Fibroblast of pulmonary artery (primary cell): ENCODE data around the gene WNT5B.

Experiments
- DNase-seq: peaks from one replicate; pipeline ENCODE4 v3.0.0-alpha.2; 2010; ENCODE audit warnings: low read depth
- H3K4me3 ChIP-seq: replicated peaks from 2 replicates; pipeline ENCODE4 v1.5.1; 2011; ENCODE audit warnings: low read depth, mild to moderate bottlenecking, control low read depth, low read length, moderate library complexity
- CTCF ChIP-seq: IDR thresholded peaks from 2 replicates; pipeline ENCODE4 v1.5.1; 2011; ENCODE audit warnings: mild to moderate bottlenecking, control low read depth, low read length, inconsistent platforms; ENCODE audit errors: missing control alignments

Gene WNT5B

GRCh38 chr12:1629338-1630132 lies 504 bp downstream of the WNT5B start:
- DNase-seq: no peak
- peak overlapping the region; percentile 43 for H3K4me3 ChIP-seq
- TF ChIP-seq CTCF: no peak

- H3K4me3 ChIP-seq: peak overlapping the region; percentile 43
- no peak for TF ChIP-seq CTCF
- DNase-seq: no peak
Observed at GRCh38 chr12:1630133-1630826, 1.2 kb downstream of the WNT5B start.

- H3K4me3 ChIP-seq: no peak overlapping the region
- DNase-seq: no peak
- no peak for TF ChIP-seq CTCF
Observed at GRCh38 chr12:1630827-1631591, 2.0 kb downstream of the WNT5B start.

DNA sequence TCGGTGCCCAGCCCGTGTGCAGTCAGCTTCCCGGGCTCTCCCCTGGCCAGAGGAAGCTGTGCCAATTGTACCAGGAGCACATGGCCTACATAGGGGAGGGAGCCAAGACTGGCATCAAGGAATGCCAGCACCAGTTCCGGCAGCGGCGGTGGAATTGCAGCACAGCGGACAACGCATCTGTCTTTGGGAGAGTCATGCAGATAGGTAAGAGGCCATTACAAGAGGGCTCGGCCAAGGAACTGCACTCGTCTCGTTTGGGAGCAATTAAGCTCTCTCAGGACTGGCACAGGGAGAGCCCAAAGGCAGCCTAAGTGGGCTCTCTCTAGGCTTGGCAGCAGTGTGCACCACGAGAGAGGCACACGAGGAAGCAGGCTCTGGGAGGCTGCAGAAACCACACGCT lies 3.7 kb downstream of the WNT5B start:
- no peak overlapping the region for H3K4me3 ChIP-seq
- TF ChIP-seq CTCF: no peak
- no peak for DNase-seq

DNA sequence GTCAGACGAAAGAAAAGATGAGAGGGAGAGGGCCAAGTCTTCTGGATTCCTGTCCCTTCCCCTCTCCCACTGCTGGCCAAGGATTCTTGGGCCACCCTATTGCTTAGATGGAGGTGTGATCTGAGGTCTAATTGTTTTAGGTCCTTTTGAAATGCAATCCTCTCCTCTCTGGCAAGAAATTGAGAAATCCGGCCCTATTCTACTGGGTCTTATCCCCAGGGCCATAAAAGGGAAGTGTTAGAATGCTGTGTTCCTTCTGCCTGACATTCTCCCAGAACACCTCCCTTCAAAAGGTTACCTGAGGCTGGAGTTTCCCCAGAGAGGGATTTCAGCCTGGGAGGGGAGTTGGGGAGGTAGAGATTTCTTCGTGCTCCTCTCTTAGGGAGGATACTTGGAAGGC lies 4.4 kb downstream of the WNT5B start:
- DNase-seq: no peak
- TF ChIP-seq CTCF: no peak
- H3K4me3 ChIP-seq: no peak overlapping the region

- no peak for DNase-seq
- H3K4me3 ChIP-seq: no peak overlapping the region
- no peak for TF ChIP-seq CTCF
Observed at GRCh38 chr12:1634149-1634548, 5.1 kb downstream of the WNT5B start.
